ENCODE results near the gene FBXW2.

- TF ChIP-seq CTCF (IDR thresholded peaks at IDR 0.05): no peak
- TF ChIP-seq POLR2A (IDR thresholded peaks at IDR 0.05): no peak
These were observed 12.8 kb downstream of the FBXW2 start for GRCh38 chr9:120780367-120780766.
